ENCODE data around the gene KCND2.

Gene KCND2

GRCh38 chr7:120733143-120733542 lies 460.2 kb downstream of the KCND2 start:
- TF ChIP-seq EZH2 (IDR thresholded peaks at IDR 0.05; ENCODE audit: borderline replicate concordance, low read length) (no peak), CTCF (IDR thresholded peaks at IDR 0.05; ENCODE audit: low read length) (no peak)
- Histone ChIP-seq H3K27ac (ENCODE audit: low read depth, low read length, poor library complexity, severe bottlenecking) (no peak overlapping the region), H3K9ac (ENCODE audit: low read length) (no peak overlapping the region), H4K20me1 (ENCODE audit: insufficient read depth, low read length) (no peaks in the 10 kb centered on the region), H3K79me2 (ENCODE audit: insufficient read depth, low read length) (no peaks in the 10 kb centered on the region), H3K36me3 (ENCODE audit: insufficient read depth, low read length) (no peaks in the 10 kb centered on the region), H3K4me2 (ENCODE audit: low read length) (no peak overlapping the region), H3K4me1 (ENCODE audit: insufficient read depth, low read length, severe bottlenecking) (no peaks in the 10 kb centered on the region), H2AFZ (ENCODE audit: low read length) (no peak overlapping the region), H3K4me3 (ENCODE audit: low read depth, low read length, poor library complexity, severe bottlenecking) (no peak overlapping the region), H3F3A (ENCODE audit: insufficient read depth, low read length) (no peaks in the 10 kb centered on the region), H3K27me3 (ENCODE audit: insufficient read depth, low read length) (no peaks in the 10 kb centered on the region), H3K9me3 (ENCODE audit: low read length) (no peaks in the 10 kb centered on the region), H3K9me2 (ENCODE audit: low read depth, low read length) (no peaks in the 10 kb centered on the region)

GRCh38 chr7:120733835-120734234 lies 460.9 kb downstream of the KCND2 start:
- no peaks in the 10 kb centered on the region for H3K79me2 ChIP-seq (ENCODE audit: insufficient read depth, low read length)
- no peak overlapping the region for H3K4me3 ChIP-seq (ENCODE audit: low read depth, low read length, poor library complexity, severe bottlenecking)
- no peak overlapping the region for H3K4me2 ChIP-seq (ENCODE audit: low read length)
- TF ChIP-seq CTCF (IDR thresholded peaks at IDR 0.05; ENCODE audit: low read length), result no peak
- H3K27me3 ChIP-seq (ENCODE audit: insufficient read depth, low read length), result no peaks in the 10 kb centered on the region
- H3K9me3 ChIP-seq (ENCODE audit: low read length), result no peaks in the 10 kb centered on the region
- H2AFZ ChIP-seq (ENCODE audit: low read length), result no peak overlapping the region
- H3K27ac ChIP-seq (ENCODE audit: low read depth, low read length, poor library complexity, severe bottlenecking), result no peak overlapping the region
- H3K9ac ChIP-seq (ENCODE audit: low read length), result no peak overlapping the region
- no peaks in the 10 kb centered on the region for H3K9me2 ChIP-seq (ENCODE audit: low read depth, low read length)
- H3K36me3 ChIP-seq (ENCODE audit: insufficient read depth, low read length), result no peaks in the 10 kb centered on the region
- no peaks in the 10 kb centered on the region for H3K4me1 ChIP-seq (ENCODE audit: insufficient read depth, low read length, severe bottlenecking)
- no peaks in the 10 kb centered on the region for H3F3A ChIP-seq (ENCODE audit: insufficient read depth, low read length)
- H4K20me1 ChIP-seq (ENCODE audit: insufficient read depth, low read length), result no peaks in the 10 kb centered on the region

GRCh38 chr7:120735791-120736190 lies 462.8 kb downstream of the KCND2 start:
- Histone ChIP-seq H3K4me1 (ENCODE audit: insufficient read depth, low read length, severe bottlenecking) (no peaks in the 10 kb centered on the region), H3K79me2 (ENCODE audit: insufficient read depth, low read length) (no peaks in the 10 kb centered on the region), H2AFZ (ENCODE audit: low read length) (no peak overlapping the region), H3K4me3 (ENCODE audit: low read depth, low read length, poor library complexity, severe bottlenecking) (no peak overlapping the region), H3K27ac (ENCODE audit: low read depth, low read length, poor library complexity, severe bottlenecking) (no peak overlapping the region), H3F3A (ENCODE audit: insufficient read depth, low read length) (no peaks in the 10 kb centered on the region), H3K36me3 (ENCODE audit: insufficient read depth, low read length) (no peaks in the 10 kb centered on the region), H3K9me2 (ENCODE audit: low read depth, low read length) (no peaks in the 10 kb centered on the region), H3K9me3 (ENCODE audit: low read length) (no peaks in the 10 kb centered on the region), H3K4me2 (ENCODE audit: low read length) (no peak overlapping the region), H3K27me3 (ENCODE audit: insufficient read depth, low read length) (no peaks in the 10 kb centered on the region), H4K20me1 (ENCODE audit: insufficient read depth, low read length) (no peaks in the 10 kb centered on the region), H3K9ac (ENCODE audit: low read length) (no peak overlapping the region)
- TF ChIP-seq EZH2 (IDR thresholded peaks at IDR 0.05; ENCODE audit: borderline replicate concordance, low read length) (no peak), CTCF (IDR thresholded peaks at IDR 0.05; ENCODE audit: low read length) (no peak)
